ENCODE data around the gene PCDHGB6.
"Not testable (repeated sequence)": the region's sequence is repeated elsewhere in the genome, so short reads cannot be mapped to it uniquely, and the experiment has no call there.

Gene PCDHGB6

DNA sequence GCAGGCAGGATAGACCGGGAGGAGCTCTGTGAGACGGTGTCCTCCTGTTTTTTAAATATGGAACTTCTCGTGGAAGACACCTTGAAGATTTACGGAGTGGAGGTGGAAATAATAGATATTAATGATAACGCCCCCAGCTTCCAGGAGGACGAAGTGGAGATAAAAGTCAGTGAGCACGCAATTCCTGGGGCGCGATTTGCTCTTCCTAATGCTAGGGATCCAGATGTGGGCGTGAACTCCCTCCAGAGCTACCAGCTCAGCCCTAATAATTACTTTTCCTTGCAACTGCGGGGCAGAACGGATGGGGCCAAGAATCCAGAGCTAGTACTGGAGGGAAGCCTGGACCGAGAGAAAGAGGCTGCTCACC, 13.7 kb downstream of the PCDHGB6 start:
- H3K9me3 Mint-ChIP-seq: peaks cover 37% of the 10 kb centered on the region
- H3K4me3 Mint-ChIP-seq: peak overlapping the region; percentile 75
- H3K4me1 Mint-ChIP-seq (ENCODE audit: low read depth): peaks cover 12% of the 10 kb centered on the region
- H3K27me3 Mint-ChIP-seq: peaks cover 91% of the 10 kb centered on the region
- no peak overlapping the region for H3K27ac Mint-ChIP-seq
- DNase-seq: no peak
- H3K36me3 Mint-ChIP-seq (ENCODE audit: low read depth): peaks cover 18% of the 10 kb centered on the region

DNA sequence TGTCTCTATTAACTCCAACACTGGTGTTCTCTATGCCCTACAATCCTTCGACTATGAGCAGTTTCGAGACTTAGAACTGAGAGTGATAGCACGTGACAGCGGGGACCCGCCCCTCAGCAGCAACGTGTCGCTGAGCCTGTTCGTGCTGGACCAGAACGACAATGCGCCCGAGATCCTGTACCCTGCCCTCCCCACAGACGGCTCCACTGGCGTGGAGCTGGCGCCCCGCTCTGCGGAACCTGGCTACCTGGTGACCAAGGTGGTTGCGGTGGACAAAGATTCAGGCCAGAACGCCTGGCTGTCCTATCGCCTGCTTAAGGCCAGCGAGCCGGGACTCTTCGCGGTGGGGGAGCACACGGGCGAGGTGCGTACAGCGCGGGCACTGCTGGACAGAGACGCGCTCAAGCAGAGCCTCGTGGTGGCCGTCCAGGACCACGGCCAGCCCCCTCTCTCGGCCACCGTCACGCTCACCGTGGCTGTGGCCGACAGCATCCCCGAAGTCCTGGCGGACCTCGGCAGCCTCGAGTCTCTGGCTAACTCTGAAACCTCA, 15.0 kb downstream of the PCDHGB6 start:
- no peak for DNase-seq
- Mint-ChIP-seq H3K27me3 (peaks cover 96% of the 10 kb centered on the region), H3K9me3 (peaks cover 37% of the 10 kb centered on the region), H3K4me1 (ENCODE audit: low read depth) (peaks cover 10% of the 10 kb centered on the region), H3K36me3 (ENCODE audit: low read depth) (peaks cover 18% of the 10 kb centered on the region), H3K4me3 (no peak overlapping the region), H3K27ac (no peak overlapping the region)

DNA sequence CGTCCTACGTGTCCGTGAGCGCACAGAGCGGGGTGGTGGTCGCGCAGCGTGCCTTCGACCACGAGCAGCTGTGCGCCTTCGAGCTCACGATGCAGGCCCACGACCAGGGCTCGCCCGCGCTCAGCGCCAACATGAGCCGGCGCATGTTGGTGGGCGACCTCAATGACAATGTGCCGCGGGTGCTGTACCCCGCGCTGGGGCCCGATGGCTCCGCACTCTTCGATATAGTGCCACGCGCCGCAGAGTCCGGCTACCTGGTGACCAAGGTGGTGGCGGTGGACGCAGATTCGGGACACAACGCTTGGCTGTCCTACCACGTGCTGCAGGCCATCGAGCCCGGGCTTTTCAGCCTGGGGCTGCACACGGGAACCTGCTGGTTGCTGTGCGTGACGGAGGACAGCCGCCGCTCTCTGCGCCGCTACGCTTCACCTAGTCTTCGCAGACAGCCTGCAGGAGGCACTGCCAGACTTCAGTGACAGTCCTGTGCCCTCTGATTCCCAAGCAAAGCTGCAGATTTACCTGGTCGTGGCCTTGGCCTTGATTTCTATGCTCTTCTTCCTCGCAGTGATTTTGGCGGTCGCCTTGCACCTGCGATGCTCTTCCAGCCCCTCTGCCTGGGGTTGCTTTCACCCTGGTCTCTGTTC, 20.1 kb downstream of the PCDHGB6 start:
- no peak overlapping the region for H3K27ac Mint-ChIP-seq
- peaks cover 22% of the 10 kb centered on the region for H3K36me3 Mint-ChIP-seq (ENCODE audit: low read depth)
- peaks cover 85% of the 10 kb centered on the region for H3K27me3 Mint-ChIP-seq
- no peak for DNase-seq
- H3K4me3 Mint-ChIP-seq: no peak overlapping the region
- peaks cover 32% of the 10 kb centered on the region for H3K9me3 Mint-ChIP-seq
- peaks cover 19% of the 10 kb centered on the region for H3K4me1 Mint-ChIP-seq (ENCODE audit: low read depth)

DNA sequence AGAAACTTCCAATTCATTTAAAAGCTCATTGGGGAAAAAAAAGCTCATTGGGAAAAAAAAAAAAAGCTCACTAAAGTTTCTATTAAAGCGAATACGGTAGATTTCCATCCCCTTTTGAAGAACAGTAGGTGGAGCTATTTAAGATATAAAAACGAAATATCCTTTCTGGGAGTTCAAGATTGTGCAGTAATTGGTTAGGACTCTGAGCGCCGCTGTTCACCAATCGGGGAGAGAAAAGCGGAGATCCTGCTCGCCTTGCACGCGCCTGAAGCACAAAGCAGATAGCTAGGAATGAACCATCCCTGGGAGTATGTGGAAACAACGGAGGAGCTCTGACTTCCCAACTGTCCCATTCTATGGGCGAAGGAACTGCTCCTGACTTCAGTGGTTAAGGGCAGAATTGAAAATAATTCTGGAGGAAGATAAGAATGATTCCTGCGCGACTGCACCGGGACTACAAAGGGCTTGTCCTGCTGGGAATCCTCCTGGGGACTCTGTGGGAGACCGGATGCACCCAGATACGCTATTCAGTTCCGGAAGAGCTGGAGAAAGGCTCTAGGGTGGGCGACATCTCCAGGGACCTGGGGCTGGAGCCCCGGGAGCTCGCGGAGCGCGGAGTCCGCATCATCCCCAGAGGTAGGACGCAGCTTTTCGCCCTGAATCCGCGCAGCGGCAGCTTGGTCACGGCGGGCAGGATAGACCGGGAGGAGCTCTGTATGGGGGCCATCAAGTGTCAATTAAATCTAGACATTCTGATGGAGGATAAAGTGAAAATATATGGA, 22.7 kb downstream of the PCDHGB6 start, which contains the start of gene PCDHGA12:
Gene PCDHGA12, plus strand, starts transcription at position 176 of the 782 bp plus-strand sequence. Its CDS starts 253 bp downstream, at position 429.
- Mint-ChIP-seq H3K36me3 (ENCODE audit: low read depth) (peaks cover 19% of the 10 kb centered on the region), H3K9me3 (peaks cover 27% of the 10 kb centered on the region), H3K4me3 (peak within 1 kb of the TSS; percentile 64), H3K4me1 (ENCODE audit: low read depth) (peaks cover 19% of the 10 kb centered on the region), H3K27ac (peak within 1 kb of the TSS; percentile 60), H3K27me3 (peaks cover 78% of the 10 kb centered on the region)
- no peak for DNase-seq

DNA sequence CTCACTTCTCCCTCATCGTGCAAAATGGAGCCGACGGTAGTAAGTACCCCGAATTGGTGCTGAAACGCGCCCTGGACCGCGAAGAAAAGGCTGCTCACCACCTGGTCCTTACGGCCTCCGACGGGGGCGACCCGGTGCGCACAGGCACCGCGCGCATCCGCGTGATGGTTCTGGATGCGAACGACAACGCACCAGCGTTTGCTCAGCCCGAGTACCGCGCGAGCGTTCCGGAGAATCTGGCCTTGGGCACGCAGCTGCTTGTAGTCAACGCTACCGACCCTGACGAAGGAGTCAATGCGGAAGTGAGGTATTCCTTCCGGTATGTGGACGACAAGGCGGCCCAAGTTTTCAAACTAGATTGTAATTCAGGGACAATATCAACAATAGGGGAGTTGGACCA, 23.5 kb downstream of the PCDHGB6 start:
- H3K27ac Mint-ChIP-seq: no peak overlapping the region

DNA sequence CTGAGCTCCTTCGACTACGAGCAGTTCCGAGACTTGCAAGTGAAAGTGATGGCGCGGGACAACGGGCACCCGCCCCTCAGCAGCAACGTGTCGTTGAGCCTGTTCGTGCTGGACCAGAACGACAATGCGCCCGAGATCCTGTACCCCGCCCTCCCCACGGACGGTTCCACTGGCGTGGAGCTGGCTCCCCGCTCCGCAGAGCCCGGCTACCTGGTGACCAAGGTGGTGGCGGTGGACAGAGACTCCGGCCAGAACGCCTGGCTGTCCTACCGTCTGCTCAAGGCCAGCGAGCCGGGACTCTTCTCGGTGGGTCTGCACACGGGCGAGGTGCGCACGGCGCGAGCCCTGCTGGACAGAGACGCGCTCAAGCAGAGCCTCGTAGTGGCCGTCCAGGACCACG, 24.5 kb downstream of the PCDHGB6 start:
- peaks cover 19% of the 10 kb centered on the region for H3K4me1 Mint-ChIP-seq (ENCODE audit: low read depth)
- peaks cover 75% of the 10 kb centered on the region for H3K27me3 Mint-ChIP-seq
- not testable (repeated sequence) for H3K4me3 Mint-ChIP-seq, H3K27ac Mint-ChIP-seq, DNase-seq
- peaks cover 27% of the 10 kb centered on the region for H3K9me3 Mint-ChIP-seq
- H3K36me3 Mint-ChIP-seq (ENCODE audit: low read depth): peaks cover 19% of the 10 kb centered on the region

More for the DNA sequence above, 23.5 kb downstream of the PCDHGB6 start:
- Mint-ChIP-seq H3K4me3 (peak overlapping the region; percentile 64), H3K36me3 (ENCODE audit: low read depth) (peaks cover 19% of the 10 kb centered on the region), H3K9me3 (peaks cover 27% of the 10 kb centered on the region), H3K4me1 (ENCODE audit: low read depth) (peaks cover 19% of the 10 kb centered on the region), H3K27me3 (peaks cover 75% of the 10 kb centered on the region)
- no peak for DNase-seq

DNA sequence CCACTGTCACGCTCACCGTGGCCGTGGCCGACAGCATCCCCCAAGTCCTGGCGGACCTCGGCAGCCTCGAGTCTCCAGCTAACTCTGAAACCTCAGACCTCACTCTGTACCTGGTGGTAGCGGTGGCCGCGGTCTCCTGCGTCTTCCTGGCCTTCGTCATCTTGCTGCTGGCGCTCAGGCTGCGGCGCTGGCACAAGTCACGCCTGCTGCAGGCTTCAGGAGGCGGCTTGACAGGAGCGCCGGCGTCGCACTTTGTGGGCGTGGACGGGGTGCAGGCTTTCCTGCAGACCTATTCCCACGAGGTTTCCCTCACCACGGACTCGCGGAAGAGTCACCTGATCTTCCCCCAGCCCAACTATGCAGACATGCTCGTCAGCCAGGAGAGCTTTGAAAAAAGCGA, 24.9 kb downstream of the PCDHGB6 start:
- Mint-ChIP-seq H3K9me3 (peaks cover 27% of the 10 kb centered on the region), H3K27me3 (peaks cover 75% of the 10 kb centered on the region), H3K36me3 (ENCODE audit: low read depth) (peaks cover 19% of the 10 kb centered on the region), H3K4me1 (ENCODE audit: low read depth) (peaks cover 19% of the 10 kb centered on the region)
- DNase-seq, H3K4me3 Mint-ChIP-seq, H3K27ac Mint-ChIP-seq: not testable (repeated sequence)

DNA sequence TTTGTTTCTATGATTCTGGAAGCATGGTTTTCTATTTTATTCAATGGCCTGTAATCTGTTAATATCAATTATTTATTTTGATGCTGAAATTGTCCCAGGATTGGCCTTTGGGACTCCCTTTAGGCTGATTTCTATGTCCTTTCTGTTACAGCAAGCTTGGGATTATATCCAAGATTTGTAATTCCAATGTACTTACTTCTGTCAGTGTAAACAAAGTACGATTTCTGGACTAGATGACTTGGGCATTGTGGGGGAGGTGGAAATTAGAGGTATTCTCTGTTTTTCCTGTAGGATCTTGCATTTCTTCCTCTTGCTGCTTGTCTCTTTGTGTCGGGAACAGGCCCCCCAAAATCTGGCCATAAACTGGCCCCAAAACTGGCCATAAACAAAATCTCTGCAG, 26.2 kb downstream of the PCDHGB6 start:
- Mint-ChIP-seq H3K4me1 (ENCODE audit: low read depth) (peaks cover 19% of the 10 kb centered on the region), H3K9me3 (peaks cover 22% of the 10 kb centered on the region), H3K36me3 (ENCODE audit: low read depth) (peaks cover 19% of the 10 kb centered on the region), H3K4me3 (no peak overlapping the region), H3K27ac (no peak overlapping the region), H3K27me3 (peaks cover 63% of the 10 kb centered on the region)
- no peak for DNase-seq

DNA sequence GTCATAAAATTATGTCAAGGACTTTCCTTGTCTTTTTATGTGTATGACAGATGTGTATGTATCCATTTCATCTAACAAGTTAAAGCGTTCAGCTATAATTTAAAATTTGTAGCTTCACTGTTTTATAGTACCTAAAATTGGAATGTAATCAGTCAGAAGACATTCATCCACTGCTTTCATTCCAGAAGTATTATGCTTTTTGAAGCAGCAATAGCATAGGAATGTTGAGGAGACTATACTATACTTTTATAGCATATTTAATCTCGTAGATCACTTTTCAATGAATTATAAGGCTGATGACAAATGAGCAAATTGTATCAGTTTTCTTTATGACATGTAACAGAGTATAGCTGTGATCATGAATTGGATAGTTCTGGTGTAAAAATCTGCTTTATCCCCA, 29.4 kb downstream of the PCDHGB6 start:
- Mint-ChIP-seq H3K27me3 (peaks cover 65% of the 10 kb centered on the region), H3K27ac (no peak overlapping the region), H3K9me3 (peaks cover 6% of the 10 kb centered on the region), H3K36me3 (ENCODE audit: low read depth) (peaks cover 2% of the 10 kb centered on the region), H3K4me3 (no peak overlapping the region), H3K4me1 (ENCODE audit: low read depth) (no peaks in the 10 kb centered on the region)
- no peak for DNase-seq

DNA sequence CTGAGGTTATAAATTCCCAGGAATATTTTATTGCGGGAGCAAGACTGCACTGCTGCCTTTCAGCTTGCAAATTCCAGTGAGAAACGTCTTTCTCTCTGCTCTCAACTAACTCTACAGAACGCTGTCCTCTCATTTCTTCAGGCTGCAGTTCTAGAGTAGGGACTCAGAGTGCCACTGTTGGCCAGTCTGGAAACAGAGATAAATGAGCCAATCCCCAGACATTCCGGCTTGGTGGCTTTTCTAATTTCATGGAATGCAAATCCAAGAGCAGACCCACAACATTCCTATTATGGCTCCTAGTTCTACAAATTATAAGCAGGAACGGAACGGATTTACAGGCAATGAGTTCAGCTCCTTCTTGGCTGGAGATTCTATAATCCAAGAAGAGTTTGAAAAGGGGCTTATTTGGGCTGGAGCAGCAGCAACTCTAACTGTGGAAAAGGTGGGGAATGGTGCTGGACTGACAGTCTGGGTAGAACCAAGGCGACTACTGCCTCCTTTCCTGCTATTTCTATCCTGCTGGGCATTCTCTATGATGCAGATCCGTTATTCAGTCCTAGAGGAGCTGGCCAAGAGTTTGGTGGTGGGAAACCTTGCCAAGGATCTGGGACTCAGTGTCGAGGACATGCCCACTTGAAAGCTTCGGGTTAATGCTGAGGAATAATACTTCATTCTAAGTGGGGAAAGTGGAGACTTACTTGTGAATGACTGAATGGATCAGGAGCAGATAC, 31.8 kb downstream of the PCDHGB6 start:
- no peak for DNase-seq
- peaks cover 48% of the 10 kb centered on the region for H3K27me3 Mint-ChIP-seq
- H3K9me3 Mint-ChIP-seq: peaks cover 3% of the 10 kb centered on the region
- H3K4me3 Mint-ChIP-seq: no peak overlapping the region
- H3K27ac Mint-ChIP-seq: no peak overlapping the region
- H3K36me3 Mint-ChIP-seq (ENCODE audit: low read depth): no peaks in the 10 kb centered on the region
- H3K4me1 Mint-ChIP-seq (ENCODE audit: low read depth): no peaks in the 10 kb centered on the region

DNA sequence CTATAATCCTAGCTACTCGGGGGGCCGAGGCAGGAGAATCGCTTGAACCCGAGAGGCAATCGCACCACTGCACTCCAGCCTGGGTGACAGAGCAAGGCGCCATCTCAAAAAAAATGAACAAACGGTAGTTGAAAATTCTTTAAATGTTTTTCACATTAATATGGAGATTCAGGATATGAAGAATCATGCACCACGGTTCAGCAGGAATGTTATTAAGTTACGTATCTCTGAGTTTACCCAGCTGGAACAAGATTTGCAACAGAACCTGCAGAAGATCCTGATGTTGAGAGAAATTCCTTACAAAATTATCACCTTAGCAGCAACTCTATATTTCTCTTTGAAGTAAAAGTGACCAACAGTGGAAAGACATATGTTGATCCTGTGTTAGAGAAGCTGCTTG, 32.5 kb downstream of the PCDHGB6 start:
- Mint-ChIP-seq H3K36me3 (ENCODE audit: low read depth) (no peaks in the 10 kb centered on the region), H3K27ac (no peak overlapping the region), H3K27me3 (peaks cover 44% of the 10 kb centered on the region), H3K4me3 (no peak overlapping the region), H3K4me1 (ENCODE audit: low read depth) (no peaks in the 10 kb centered on the region), H3K9me3 (peaks cover 3% of the 10 kb centered on the region)
- no peak for DNase-seq

DNA sequence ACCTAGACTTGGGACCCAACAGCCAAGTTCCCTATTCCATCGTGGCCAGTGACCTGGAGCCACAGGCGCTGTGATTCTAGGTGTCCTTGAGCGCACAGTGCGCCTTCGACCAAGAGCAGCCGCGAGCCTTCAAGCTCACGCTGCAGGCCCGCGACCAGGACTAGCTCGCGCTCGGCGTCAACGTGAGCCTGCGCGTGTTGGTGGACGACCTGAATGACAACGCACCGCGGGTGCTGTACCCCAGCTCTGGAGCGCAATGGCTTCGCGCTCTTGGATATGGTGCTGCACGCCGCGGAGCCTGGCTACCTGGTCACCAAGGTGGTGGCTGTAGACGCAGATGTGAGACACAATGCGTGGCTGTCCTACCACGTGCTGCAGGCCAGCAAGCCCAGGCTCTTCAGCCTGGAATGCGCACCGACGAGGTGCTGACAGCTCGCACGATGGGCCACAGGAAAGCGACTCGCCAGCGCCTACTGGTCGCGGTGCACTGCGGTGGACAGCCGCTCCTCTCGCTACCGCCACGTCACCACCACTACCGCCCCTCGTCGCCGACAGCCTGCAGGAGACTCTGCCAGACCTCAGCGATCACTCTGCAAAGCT, 33.9 kb downstream of the PCDHGB6 start:
- Mint-ChIP-seq H3K36me3 (ENCODE audit: low read depth) (no peaks in the 10 kb centered on the region), H3K27me3 (peaks cover 36% of the 10 kb centered on the region), H3K4me1 (ENCODE audit: low read depth) (no peaks in the 10 kb centered on the region), H3K9me3 (peaks cover 3% of the 10 kb centered on the region), H3K4me3 (no peak overlapping the region), H3K27ac (no peak overlapping the region)
- no peak for DNase-seq
